LNCAP (cell line): ENCODE data around the gene COL5A1.

Experiments used
- TF ChIP-seq, protein P1 (sequence below): fragments of 450-650 bp; IDR thresholded peaks from 2 replicates; pipeline ENCODE4 v1.5.1; 2017; ENCODE audit warnings: mild to moderate bottlenecking

The COL5A1 gene

DNA sequence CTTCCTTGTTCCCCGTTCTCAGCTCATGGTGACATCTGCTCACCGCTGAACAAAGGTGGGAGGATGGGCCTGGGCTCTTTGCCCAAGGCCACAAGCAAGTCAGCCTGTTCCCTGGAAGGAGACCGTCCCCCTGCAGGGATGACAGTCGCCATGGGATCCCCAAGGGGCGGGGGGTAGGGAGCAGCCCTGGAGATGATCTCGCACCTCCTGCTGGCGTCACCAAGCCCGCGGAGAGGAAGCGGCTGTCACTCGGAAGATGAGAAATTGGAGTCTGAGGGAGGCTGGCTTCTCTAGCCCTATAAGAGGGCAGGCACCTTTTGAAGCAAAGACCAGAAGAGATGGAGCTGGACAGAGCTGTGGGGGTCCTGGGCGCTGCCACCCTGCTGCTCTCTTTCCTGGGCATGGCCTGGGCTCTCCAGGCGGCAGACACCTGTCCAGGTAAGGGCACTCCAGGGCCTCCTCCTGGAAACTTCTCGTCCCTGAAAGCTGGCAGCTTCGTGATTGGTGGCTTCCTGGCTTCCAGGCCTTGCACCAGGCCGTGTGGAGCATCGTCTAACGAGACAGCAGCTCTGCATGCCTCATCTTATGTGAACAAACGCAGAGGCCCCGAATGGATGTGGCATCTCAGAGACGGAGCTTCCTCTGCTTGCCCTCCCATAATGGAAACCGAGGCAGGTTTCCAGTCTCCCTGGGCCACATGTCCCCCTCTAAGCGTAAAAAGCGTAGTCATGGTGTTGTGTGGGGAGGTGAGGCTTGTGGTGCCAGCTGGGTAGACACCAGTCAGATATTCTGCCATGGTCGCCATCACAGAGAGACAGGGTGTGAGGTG is 239.1 kb downstream of the COL5A1 start, which contains the start of gene FCN2:
Gene FCN2, plus strand, starts transcription at position 327 of the 829 bp plus-strand sequence. Its CDS starts 12 bp downstream, at position 339.
- TF ChIP-seq, protein P1, sequence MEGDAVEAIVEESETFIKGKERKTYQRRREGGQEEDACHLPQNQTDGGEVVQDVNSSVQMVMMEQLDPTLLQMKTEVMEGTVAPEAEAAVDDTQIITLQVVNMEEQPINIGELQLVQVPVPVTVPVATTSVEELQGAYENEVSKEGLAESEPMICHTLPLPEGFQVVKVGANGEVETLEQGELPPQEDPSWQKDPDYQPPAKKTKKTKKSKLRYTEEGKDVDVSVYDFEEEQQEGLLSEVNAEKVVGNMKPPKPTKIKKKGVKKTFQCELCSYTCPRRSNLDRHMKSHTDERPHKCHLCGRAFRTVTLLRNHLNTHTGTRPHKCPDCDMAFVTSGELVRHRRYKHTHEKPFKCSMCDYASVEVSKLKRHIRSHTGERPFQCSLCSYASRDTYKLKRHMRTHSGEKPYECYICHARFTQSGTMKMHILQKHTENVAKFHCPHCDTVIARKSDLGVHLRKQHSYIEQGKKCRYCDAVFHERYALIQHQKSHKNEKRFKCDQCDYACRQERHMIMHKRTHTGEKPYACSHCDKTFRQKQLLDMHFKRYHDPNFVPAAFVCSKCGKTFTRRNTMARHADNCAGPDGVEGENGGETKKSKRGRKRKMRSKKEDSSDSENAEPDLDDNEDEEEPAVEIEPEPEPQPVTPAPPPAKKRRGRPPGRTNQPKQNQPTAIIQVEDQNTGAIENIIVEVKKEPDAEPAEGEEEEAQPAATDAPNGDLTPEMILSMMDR: no peak

DNA sequence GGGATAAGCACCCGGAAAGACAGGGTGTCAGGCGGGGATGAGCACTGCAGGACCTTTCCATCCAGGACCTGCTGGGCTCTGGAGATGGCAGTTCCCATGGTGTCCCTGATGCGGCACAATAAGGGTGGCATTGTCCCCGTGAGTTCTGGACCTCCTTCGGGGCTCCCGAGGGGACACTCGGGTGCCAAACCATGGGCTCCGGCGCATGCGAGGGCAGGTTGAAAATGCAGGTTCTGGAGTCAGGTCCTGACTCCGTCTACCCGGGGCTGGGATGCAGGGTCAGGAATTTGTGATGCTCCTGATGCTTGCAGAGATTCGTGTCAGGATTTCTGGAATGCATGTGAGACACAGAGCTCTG is 239.7 kb downstream of the COL5A1 start:
- TF ChIP-seq, protein P1: no peak

DNA sequence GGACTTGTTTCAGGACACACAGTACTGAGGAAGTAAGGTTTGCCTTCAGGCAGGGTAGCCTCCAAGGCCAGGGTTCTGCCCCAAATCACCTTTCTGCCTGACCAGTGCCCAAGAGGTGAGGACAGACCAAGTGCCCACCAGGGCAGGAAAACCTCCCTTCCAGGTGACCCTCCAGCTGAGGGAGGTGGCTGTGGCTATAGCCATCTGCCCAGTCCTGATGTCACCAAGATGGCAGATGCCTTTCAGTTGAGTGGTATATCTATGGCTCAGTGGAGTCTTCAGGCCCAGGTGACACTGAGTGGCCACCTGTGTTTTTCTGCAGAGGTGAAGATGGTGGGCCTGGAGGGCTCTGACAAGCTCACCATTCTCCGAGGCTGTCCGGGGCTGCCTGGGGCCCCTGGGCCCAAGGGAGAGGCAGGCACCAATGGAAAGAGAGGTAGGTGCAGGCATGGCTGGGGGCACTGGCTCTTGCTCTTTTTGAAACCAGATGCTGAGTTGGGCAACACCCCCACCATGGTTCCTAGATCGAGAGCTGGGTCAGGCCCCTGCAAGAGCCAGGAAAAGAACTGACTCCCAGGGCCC is 240.7 kb downstream of the COL5A1 start:
- TF ChIP-seq, protein P1: no peak

DNA sequence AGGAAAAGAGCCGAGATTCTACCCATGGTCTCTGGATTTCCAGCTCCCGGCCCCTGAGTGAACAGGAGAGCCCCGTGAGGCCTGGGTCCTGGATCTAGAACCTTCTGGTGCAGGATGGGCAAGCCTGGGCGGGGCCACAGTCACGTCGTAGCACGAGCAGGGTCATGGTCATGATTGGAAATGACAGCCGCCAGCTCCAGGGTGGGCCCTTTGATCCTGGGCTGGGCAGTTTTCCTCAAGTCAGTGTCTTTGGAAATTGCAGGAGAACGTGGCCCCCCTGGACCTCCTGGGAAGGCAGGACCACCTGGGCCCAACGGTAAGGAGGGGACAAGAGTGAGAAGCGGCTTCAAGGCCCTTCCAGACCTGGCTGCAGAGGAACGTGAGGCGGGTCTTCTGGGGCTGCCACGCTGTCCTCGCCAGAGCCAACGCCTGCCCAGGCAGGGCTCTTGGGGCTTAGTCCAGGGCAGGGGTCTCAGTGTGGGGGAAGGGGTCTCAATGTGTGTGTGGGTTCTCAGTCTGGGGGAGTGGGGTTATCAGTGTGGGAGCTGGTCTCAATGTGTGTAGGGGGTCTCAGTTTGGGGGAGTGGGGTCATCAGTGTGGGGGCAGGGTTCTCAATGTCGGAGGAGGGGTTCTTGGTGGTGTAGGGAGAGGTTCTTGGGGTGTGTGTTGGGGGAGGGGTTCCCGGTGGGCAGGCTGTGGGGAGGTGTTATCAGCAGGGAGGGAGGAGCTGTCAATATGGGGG is 241.6 kb downstream of the COL5A1 start:
- TF ChIP-seq, protein P1: no peak

DNA sequence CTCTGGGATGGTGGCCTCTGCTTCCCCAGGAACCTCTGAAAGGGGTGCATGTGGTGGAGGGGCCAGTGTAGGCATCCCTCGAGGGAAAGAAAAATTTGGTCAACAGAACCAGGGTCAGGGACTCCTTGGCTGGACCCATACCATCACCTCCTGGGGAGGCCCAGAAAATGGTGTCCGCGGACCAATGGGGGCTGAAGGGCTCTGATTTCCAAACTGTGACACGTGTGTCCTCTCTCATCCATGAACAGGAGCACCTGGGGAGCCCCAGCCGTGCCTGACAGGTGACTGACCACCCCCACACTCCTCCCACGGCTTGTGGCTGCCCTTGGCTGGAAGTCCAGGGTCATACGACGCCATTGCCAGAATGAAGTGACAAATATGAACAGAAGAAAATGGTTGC is 242.9 kb downstream of the COL5A1 start:
- TF ChIP-seq, protein P1: no peak

DNA sequence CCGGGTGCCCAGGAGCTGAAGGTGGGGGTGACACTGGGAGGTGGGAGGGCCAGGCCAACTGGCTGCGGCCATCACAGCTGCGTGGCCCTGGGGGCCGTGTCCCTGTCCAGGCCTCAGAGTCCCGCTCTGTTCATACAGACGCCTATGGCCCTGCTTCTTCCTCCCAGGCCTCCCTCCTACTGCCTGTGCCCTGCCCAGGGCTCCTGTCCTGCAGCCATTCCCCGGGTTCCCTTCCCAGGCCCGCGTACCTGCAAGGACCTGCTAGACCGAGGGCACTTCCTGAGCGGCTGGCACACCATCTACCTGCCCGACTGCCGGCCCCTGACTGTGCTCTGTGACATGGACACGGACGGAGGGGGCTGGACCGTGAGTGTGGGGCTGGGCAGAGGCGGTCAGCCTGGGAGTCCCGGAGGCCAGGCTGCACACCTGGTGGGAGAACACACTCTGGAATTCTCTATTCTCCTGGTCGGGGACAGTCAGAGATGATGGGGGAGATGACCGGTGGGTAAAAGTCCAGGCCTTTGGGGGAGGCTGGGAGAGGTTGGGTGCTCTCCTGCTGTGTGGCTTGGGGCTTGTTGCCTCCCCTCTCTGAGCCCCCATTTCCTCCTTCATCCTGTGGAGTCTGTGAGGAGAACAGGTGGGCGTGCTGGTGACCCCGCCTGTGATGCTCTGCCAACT is 243.5 kb downstream of the COL5A1 start:
- TF ChIP-seq, protein P1: no peak
